PC-3 (cell line): ENCODE results near the gene ZBTB9. TPM values are rescaled to one million over a fixed set of nuclear protein-coding genes. Genes with fewer than 3 reads are reported as not detected.
"Not testable (repeated sequence)": the region's sequence is repeated elsewhere in the genome, so short reads cannot be mapped to it uniquely, and the experiment has no call there.

ENCODE experiments used
- ATAC-seq: fragments of 200-7000 bp; cut with Tn5 transposase; 2 replicates; pipeline ENCODE4 v1.9.1; 2020; ENCODE audit warnings: mild to moderate bottlenecking, moderate library complexity
- BruUV-seq: library from RNA; stranded (reverse); fragments of 400-500 nt; replicated peaks from 2 replicates; lab custom pipeline; 2021; lab: Mats Ljungman, UMichigan
- CTCF ChIA-PET: fragments of 300-600 bp; sonication (Branson Sonifier 250); formaldehyde crosslinking; loops from one replicate; lab custom pipeline; 2022; ENCODE audit warnings: antibody characterized with exemption; lab: Charles Lee
- POLR2A ChIA-PET: fragments of 300-600 bp; sonication (Branson Sonifier 250); formaldehyde crosslinking; loops from one replicate; lab custom pipeline; 2022; ENCODE audit warnings: antibody characterized with exemption; ENCODE audit not compliant: unreplicated experiment; lab: Charles Lee
- DNase-seq: peaks from one replicate; pipeline ENCODE4 v3.0.0-alpha.2; 2015
- H2AFZ ChIP-seq: fragments of 300-600 bp; sonication (generic); 2 replicates; pipeline ENCODE4 v1.6.0; 2016; ENCODE audit warnings: antibody characterized with exemption, low read length
- H3F3A ChIP-seq: fragments of 300-600 bp; sonication (generic); one replicate; pipeline ENCODE4 v1.6.0; 2017; ENCODE audit warnings: antibody characterized with exemption, low read length, control low read depth, mild to moderate bottlenecking; ENCODE audit not compliant: unreplicated experiment
- H3K27ac ChIP-seq: fragments of 300-600 bp; sonication (generic); 2 replicates; pipeline ENCODE4 v1.5.1; 2016; ENCODE audit warnings: mild to moderate bottlenecking, low read length
- H3K27me3 ChIP-seq: fragments of 300-600 bp; sonication (generic); 2 replicates; pipeline ENCODE4 v1.6.1; 2016; ENCODE audit warnings: low read length, mixed read lengths
- H3K36me3 ChIP-seq: fragments of 300-600 bp; sonication (generic); 2 replicates; pipeline ENCODE4 v1.6.1; 2016; ENCODE audit warnings: low read depth, mixed run types, low read length, mixed read lengths
- H3K4me1 ChIP-seq: fragments of 300-600 bp; sonication (generic); 2 replicates; pipeline ENCODE4 v1.5.1; 2016; ENCODE audit warnings: low read length; ENCODE audit not compliant: insufficient read depth
- H3K4me2 ChIP-seq: fragments of 300-600 bp; sonication (generic); 2 replicates; pipeline ENCODE4 v1.6.0; 2016; ENCODE audit warnings: low read length
- H3K4me3 ChIP-seq: fragments of 300-600 bp; sonication (generic); 2 replicates; pipeline ENCODE4 v1.5.1; 2016; ENCODE audit warnings: mild to moderate bottlenecking, low read length, mixed read lengths
- H3K79me2 ChIP-seq: fragments of 300-600 bp; sonication (generic); 2 replicates; pipeline ENCODE4 v1.6.1; 2017; ENCODE audit warnings: low read length, mixed read lengths
- H3K9ac ChIP-seq: fragments of 300-600 bp; sonication (generic); 2 replicates; pipeline ENCODE4 v1.6.0; 2016; ENCODE audit warnings: mild to moderate bottlenecking, low read length
- H3K9me2 ChIP-seq: fragments of 300-600 bp; sonication (generic); replicated peaks from 2 replicates; pipeline ENCODE4 v1.6.1; 2016; ENCODE audit warnings: mixed run types, low read length, mixed read lengths
- H3K9me3 ChIP-seq: fragments of 300-600 bp; sonication (generic); 2 replicates; pipeline ENCODE4 v1.6.1; 2016; ENCODE audit warnings: low read length, mixed read lengths
- H4K20me1 ChIP-seq: fragments of 300-600 bp; sonication (generic); 2 replicates; pipeline ENCODE4 v1.6.1; 2016; ENCODE audit warnings: low read length, mixed read lengths
- EZH2 ChIP-seq: fragments of 300-600 bp; sonication (generic); IDR thresholded peaks from one replicate; pipeline ENCODE4 v1.6.1; 2017; ENCODE audit warnings: antibody characterized with exemption, mild to moderate bottlenecking, low read length; ENCODE audit not compliant: unreplicated experiment
- EZH2phosphoT487 ChIP-seq: fragments of 300-600 bp; sonication (generic); IDR thresholded peaks from 2 replicates; pipeline ENCODE4 v1.6.1; 2018; ENCODE audit warnings: mild to moderate bottlenecking, antibody characterized with exemption, low read length, borderline replicate concordance
- intact Hi-C: fragments of 100-400 bp; cut with micrococcal nuclease; formaldehyde crosslinking; loops from 2 replicates; pipeline ENCODE4 v1.9.0; 2023
- total RNA-seq: library from RNA; depleted of rRNA; stranded (reverse); fragments of >200 nt; gene quantifications from 2 replicates; pipeline ENCODE4 v1.2.3, GENCODE V29; 2014
- TF ChIP-seq, protein P1 (sequence below): fragments of 300-600 bp; sonication (generic); conservative IDR thresholded peaks from 2 replicates; pipeline ENCODE4 v1.5.1; 2017; ENCODE audit warnings: antibody characterized with exemption, low read depth, mild to moderate bottlenecking, low read length

ZBTB9 gene
- total RNA-seq, 1 experiment from 2014 or later = 9.1 TPM

DNA sequence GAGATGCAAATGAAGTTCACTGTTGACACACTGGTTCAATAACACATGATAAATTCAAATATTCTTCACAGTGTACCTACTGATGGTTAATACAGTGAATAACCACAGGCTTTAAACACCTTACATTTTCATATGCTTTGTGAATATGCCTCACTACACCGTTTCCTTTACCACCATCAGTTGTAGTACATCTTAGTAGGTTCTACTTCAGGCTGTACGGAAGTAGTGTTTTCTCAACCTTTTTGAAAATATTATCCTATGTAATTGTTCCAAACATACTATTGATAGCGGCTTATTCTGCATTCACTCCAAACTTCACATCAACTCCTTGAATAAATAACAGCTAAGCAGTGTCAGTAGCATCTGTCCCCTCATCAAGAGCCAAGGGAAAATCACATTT, 15.3 kb downstream of the ZBTB9 start:
- H3K4me2 ChIP-seq = no peak overlapping the region
- ATAC-seq (no peak), DNase-seq (no peak)
- intact Hi-C loops = no loop called here
- ChIA-PET POLR2A (no interaction called here), CTCF (interaction anchor here (0.7 kb wide), 1 partner anchor 15 kb away, joined by 3 read pairs; the partner anchor contains the start of gene ZBTB9)
- no peak overlapping the region for H3K27ac ChIP-seq
- no peaks in the 10 kb centered on the region for H3K4me1 ChIP-seq
- H3K79me2 ChIP-seq = no peaks in the 10 kb centered on the region
- BruUV-seq = no TSS peak
- no peaks in the 10 kb centered on the region for H3K9me2 ChIP-seq
- H3K36me3 ChIP-seq = no peaks in the 10 kb centered on the region
- no peaks in the 10 kb centered on the region for H4K20me1 ChIP-seq
- H2AFZ ChIP-seq = no peak overlapping the region
- H3K9ac ChIP-seq = no peak overlapping the region
- no peak for TF ChIP-seq EZH2phosphoT487
- no peak for TF ChIP-seq EZH2
- TF ChIP-seq, protein P1, sequence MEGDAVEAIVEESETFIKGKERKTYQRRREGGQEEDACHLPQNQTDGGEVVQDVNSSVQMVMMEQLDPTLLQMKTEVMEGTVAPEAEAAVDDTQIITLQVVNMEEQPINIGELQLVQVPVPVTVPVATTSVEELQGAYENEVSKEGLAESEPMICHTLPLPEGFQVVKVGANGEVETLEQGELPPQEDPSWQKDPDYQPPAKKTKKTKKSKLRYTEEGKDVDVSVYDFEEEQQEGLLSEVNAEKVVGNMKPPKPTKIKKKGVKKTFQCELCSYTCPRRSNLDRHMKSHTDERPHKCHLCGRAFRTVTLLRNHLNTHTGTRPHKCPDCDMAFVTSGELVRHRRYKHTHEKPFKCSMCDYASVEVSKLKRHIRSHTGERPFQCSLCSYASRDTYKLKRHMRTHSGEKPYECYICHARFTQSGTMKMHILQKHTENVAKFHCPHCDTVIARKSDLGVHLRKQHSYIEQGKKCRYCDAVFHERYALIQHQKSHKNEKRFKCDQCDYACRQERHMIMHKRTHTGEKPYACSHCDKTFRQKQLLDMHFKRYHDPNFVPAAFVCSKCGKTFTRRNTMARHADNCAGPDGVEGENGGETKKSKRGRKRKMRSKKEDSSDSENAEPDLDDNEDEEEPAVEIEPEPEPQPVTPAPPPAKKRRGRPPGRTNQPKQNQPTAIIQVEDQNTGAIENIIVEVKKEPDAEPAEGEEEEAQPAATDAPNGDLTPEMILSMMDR = no peak
- H3K27me3 ChIP-seq = no peaks in the 10 kb centered on the region
- no peaks in the 10 kb centered on the region for H3K9me3 ChIP-seq
- H3K4me3 ChIP-seq = no peak overlapping the region
- H3F3A ChIP-seq = no peaks in the 10 kb centered on the region

DNA sequence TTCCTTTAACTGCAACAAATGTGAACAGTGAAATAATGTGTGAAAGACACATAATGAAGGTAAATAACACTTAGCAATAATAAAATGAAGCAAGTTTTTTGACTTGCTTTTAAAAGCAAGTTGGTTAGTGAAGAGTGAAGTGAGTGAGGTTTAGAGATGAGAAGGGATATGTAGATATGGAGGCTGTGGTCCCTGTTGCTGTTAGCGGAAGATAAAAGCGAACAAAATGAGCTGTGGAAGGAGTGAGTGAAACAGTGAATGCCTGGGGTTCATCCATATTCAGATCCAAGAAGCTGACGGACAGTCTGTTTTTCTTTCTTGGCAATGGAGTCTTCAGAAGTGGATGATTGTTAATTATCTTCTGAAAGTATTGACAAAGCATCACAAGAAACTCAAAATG, 23.5 kb downstream of the ZBTB9 start:
- Histone ChIP-seq H3F3A (no peaks in the 10 kb centered on the region), H3K9ac (no peak overlapping the region), H3K79me2 (no peaks in the 10 kb centered on the region), H2AFZ (no peak overlapping the region), H3K27ac (no peak overlapping the region), H3K9me3 (no peaks in the 10 kb centered on the region), H3K36me3 (no peaks in the 10 kb centered on the region), H3K4me3 (no peak overlapping the region), H3K4me1 (no peaks in the 10 kb centered on the region), H3K27me3 (peaks cover 4% of the 10 kb centered on the region; the same call in 1 of the 2 replicates), H3K9me2 (no peaks in the 10 kb centered on the region), H3K4me2 (no peak overlapping the region), H4K20me1 (no peaks in the 10 kb centered on the region)
- BruUV-seq = no TSS peak
- TF ChIP-seq EZH2 = no peak
- TF ChIP-seq EZH2phosphoT487 = no peak
- TF ChIP-seq, protein P1 = no peak
- intact Hi-C loops = no loop called here
- CTCF ChIA-PET = no interaction called here
- POLR2A ChIA-PET = interaction anchor here (0.6 kb wide), 1 partner anchor 51 kb away, joined by 17 read pairs; no protein-coding TSS in a partner anchor
- ATAC-seq (no peak), DNase-seq (no peak)

DNA sequence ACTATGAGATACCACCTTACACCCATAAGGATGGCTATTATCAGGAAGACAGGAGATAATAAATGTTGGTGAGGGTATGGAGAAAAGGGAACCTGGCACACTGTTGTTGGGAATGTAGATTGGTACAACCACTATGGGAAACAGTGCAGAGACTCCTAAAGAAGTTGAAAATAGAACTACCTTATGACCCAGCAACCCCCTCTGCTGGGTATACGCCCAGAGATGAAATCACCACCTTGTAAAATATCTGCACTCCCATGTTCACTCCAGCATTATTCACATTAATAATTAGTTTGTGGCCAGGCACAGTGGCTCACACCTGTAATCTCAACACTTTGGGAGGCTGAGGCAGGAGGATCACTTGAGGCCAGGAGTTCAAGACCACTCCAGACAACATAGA, 26.8 kb downstream of the ZBTB9 start:
- DNase-seq = peak; percentile 50
- CTCF ChIA-PET = interaction anchor here (0.7 kb wide), 1 partner anchor 13 kb away, joined by 3 read pairs; no protein-coding TSS in a partner anchor

DNA sequence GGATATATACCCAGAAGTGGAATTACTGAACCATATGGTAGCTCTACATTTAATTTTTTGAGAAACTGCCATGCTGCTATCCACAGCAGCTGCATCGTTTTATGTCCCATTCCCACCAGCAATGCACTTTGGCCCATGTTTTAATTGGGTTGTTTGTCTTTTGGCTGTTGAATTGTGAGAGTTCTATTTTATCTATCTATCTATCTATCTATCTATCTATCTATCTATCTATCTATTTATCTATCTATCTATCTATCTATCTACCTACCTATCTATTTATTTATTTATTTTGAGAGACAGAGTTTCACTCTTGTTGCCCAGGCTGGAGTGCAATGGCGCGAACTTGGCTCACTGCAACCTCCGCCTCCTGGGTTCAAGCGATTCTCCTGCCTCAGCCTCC, 28.2 kb downstream of the ZBTB9 start:
- CTCF ChIA-PET, H3K79me2 ChIP-seq, H3K9me3 ChIP-seq, ATAC-seq, POLR2A ChIA-PET, intact Hi-C loops, H3K27me3 ChIP-seq, H3K9me2 ChIP-seq, DNase-seq, H3K4me1 ChIP-seq, H3K4me3 ChIP-seq, H4K20me1 ChIP-seq, H3K36me3 ChIP-seq, H3K9ac ChIP-seq, H3K27ac ChIP-seq, H2AFZ ChIP-seq, H3K4me2 ChIP-seq, H3F3A ChIP-seq, BruUV-seq: not testable (repeated sequence)

More for the DNA sequence above, 26.8 kb downstream of the ZBTB9 start:
- no peaks in the 10 kb centered on the region for H3K9me2 ChIP-seq
- no peak overlapping the region for H3K4me2 ChIP-seq
- no peaks in the 10 kb centered on the region for H3K79me2 ChIP-seq
- no peaks in the 10 kb centered on the region for H3K36me3 ChIP-seq
- TF ChIP-seq, protein P1 = peak; percentile 38
- TF ChIP-seq EZH2 = no peak
- peaks cover 4% of the 10 kb centered on the region; the same call in 1 of the 2 replicates for H3K27me3 ChIP-seq
- H4K20me1 ChIP-seq = no peaks in the 10 kb centered on the region
- POLR2A ChIA-PET = no interaction called here
- no peak overlapping the region for H3K4me3 ChIP-seq
- no peaks in the 10 kb centered on the region for H3F3A ChIP-seq
- intact Hi-C loops = no loop called here
- H3K9me3 ChIP-seq = no peaks in the 10 kb centered on the region
- H3K4me1 ChIP-seq = no peaks in the 10 kb centered on the region
- peak; percentile 84 for ATAC-seq
- BruUV-seq = no TSS peak
- H3K9ac ChIP-seq = no peak overlapping the region
- no peak overlapping the region for H2AFZ ChIP-seq
- no peak overlapping the region for H3K27ac ChIP-seq
